AML-193 (cell line): ENCODE measurements around the gene SDS.
A peak's percentile ranks its signal among the peaks of the same experiment; 100 is the strongest.
"Not testable (repeated sequence)": the region's sequence is repeated elsewhere in the genome, so short reads cannot be mapped to it uniquely, and the experiment has no call there.

ENCODE experiments used
- DNase-seq, 2 experiments: peaks; one replicate each; lab custom pipeline; 2025; lab: John Stamatoyannopoulos, UW

The SDS gene

DNA sequence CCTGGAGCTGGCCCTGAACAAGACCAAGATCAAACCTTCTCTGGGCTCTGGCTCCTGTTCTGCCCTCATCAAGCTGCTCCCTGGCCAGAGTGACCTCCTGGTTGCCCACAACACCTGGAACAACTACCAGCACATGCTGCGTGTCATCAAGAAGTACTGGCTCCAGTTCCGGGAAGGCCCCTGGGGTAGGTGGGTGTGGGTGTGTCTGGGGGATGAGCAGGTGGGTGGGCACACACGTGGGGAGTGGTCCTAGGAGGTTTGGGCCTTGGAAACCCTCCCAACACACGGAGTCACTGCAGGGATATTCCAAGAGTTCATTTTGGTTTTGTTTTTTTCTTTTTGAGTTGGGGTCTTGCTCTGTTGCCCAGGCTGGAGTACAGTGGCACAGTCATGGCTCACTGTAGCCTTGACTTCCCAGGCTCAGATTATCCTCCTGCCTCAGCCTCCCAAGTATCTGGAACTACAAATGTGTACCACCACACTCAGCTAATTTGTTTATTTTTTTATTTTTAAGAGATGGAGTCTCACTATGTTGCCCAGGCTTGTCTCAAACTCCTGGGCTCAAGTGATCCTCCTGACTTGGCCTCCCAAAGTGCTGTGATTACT lies 28.8 kb downstream of the SDS start:
- DNase-seq, result no peak

GRCh38 chr12:113373969-113374368 lies 29.7 kb downstream of the SDS start:
- DNase-seq, result no peak

DNA sequence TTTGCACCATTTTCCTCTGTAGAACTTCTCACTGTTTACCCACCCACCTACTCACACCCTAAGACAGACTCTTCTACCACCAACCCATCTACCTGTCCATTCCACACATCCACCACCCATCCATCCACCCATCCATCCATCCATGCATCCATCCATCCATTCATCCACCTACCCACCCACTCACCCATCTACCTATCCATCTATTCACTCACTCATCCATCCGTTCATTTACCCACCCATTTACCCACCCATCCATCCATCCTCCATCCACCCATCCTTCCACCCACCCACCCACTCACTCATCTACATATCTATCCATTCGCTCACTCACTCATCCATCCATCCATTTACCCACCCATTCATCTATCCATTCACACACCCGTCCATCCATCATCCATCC lies 30.2 kb downstream of the SDS start:
- no peak for DNase-seq

DNA sequence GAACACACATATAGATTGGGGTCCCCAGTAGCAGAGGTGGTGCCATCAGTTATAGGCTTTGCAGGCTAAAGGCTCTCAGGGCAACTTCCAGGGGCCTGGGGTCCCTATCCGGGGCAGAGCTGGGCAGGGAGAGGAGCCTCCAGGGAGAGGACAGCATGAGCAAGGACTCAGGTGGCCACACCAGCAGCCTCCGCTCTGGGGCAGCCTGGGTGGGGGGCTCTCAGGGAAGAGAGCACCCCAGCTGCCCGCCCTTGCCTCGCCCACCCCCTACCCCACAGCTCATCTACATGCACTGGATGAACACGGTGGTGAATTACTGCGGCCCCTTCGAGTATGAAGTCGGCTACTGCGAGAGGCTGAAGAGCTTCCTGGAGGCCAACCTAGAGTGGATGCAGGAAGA lies 31.3 kb downstream of the SDS start:
- no peak for DNase-seq

DNA sequence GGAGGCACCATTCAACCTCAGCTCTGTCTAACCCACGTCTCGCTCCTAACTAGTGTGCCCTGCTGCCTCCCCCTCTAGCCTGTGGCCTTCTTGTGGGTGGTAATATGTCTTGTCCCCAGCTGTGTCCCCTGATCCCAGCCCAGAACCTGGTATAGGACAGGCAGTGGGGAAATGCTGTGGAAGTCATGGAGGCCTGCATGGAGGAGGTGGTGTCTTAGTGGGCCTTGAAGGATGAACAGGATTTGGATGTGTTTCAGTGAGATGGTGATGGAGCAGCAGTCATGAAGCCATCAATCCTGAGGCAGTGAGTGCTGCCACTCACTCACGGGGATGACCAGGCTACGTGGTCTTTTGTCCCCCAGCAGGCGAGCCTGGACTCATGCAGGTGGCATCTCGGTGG lies 31.9 kb downstream of the SDS start:
- DNase-seq, result no peak

GRCh38 chr12:113370923-113371682 lies 32.6 kb downstream of the SDS start:
- DNase-seq, result no peak

GRCh38 chr12:113369391-113369985 lies 34.2 kb downstream of the SDS start:
- no peak for DNase-seq

GRCh38 chr12:113368331-113368730 lies 35.4 kb downstream of the SDS start:
- DNase-seq, result no peak

DNA sequence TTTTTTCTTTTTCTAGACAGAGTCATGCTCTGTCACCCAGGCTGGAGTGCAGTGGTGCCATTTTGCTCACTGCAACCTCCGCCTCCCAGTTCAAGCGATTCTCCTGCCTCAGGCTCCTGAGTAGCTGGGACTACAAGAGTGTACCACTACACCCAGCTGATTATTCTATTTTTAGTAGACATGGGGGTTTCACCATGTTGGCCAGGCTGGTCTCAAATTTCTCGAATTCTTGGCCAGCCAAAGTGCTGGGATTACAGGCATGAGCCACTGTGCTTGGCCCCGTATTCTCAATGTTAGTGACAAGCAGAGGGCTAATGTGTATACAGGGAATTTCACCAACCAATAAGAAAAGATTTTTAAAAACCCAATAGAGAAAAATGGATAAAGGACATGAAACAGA lies 36.9 kb downstream of the SDS start:
- no peak for DNase-seq

GRCh38 chr12:113365639-113366395 lies 37.9 kb downstream of the SDS start:
- no peak for DNase-seq

DNA sequence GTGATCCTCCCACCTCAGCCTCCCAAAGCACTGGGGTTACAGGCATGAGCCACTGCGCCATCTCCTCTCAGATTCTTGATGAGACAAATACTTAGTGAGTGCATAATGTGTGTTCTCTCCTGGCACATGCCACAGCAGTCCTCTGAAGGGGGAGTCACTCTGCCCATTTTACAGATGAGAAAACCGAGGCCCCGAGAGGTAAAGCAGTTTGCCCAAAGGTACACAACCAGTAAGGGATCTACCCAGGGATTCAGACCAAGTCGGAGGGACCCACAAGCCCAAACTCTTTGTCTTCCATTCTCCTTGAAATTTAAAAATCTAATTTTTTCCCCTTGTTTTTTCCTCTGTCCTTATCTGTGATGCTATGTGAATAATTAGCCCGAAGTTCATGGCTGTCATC lies 39.0 kb downstream of the SDS start:
- DNase-seq, result no peak

GRCh38 chr12:113361574-113362370 lies 41.9 kb downstream of the SDS start:
- DNase-seq, result no peak

DNA sequence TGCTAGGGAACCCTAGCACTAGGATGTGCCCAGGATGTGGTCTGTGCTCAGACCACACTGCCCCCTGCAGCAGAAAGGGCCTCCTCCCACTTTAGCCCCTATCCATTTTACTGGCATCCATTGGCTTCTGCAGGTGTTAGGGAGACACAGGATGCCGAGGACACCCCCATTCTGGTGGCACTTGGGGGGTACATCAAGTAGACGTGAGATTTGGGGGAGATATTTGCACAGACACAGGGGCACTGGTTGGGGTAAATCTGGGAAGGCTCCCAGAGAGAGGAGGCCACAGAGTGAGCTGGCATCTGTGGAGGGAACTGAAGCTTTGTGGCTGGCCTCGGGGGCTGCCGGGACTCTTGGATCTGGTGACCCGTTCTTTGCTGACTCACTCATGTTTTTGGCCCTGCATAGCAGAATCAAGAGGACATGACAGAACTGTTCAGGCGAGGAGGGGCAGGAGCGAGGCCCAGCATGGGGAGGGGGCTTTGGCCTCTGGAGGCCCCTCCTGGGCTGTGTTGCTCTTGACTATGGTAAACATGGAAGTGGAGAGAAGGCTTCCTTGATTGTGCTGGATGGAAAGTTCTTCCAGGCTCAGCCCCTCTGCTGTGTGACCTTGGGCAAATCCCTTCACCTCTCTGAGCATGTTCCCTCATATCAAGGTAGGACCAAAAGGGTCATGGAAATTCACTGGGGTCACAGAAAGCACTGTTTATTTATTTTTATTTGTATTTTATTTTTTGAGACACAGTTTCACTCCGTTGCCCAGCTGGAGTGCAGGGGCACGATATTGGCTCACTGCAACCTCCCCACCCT lies 43.5 kb downstream of the SDS start:
- no peak for DNase-seq

DNA sequence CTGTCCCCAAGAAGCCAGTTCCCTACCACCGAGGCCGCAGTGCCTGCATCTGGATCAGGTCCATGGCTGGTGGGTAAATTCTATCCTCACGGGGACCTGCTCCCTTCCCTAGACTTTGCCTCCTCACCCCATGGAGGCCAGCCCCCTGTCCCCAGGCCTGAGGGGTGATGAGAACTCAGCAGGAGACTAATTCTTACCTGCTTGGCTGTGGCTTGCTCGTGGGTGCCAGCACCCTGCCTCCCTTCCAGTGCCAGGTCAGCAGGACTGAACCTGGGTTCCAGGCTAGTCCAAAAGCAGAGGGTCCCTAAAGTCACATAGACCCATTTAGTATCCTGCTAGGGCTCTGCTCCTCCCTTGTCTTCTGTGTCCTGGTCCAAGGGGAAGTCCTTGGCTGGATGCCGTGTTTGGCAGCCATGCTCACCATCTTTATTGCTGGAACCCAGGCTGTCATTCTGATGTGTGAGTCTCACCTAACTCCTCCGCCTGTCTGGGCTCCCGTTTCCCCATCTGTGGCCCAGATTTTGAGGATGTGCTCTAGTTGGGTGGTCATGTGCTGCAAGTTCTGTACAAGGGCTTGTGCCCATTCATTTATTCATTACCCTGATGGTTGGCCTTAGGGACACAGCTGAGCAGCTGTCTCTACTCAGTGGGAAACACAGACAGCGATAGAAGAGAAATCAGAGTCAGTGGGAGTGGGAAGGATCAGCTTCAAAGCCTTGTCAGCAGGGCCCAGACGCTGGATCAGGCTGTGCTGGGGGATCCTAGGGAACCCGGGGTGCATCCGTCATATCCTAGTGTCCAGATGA lies 44.4 kb downstream of the SDS start:
- no peak for DNase-seq

DNA sequence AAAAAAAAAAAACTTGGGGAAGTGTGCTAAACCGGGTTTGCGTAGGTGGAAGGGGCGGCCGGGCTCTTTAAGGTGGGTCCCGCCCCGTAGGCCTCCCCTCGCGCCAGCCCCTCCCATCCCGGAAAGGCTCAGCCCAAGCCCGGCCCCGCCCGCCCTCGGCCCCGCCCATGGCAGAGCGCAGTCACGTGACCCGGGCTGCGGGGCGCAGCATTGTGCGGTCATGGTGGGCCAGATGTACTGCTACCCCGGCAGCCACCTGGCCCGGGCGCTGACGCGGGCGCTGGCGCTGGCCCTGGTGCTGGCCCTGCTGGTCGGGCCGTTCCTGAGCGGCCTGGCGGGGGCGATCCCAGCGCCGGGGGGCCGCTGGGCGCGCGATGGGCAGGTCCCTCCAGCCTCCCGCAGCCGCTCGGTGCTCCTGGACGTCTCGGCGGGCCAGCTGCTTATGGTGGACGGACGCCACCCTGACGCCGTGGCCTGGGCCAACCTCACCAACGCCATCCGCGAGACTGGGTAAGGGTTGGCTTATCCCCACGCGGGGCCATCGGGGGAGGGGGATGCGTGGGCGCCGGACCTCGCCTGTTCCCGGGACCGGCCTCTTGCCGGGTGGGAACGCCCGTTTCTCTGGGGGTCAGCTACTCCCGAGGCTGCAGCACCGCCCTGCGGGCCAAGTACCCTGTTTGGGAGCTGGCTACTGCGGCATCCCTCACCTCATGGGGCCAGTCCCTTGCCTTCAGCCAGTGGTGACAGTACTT lies 45.1 kb downstream of the SDS start, which contains the start of gene PLBD2:
Gene PLBD2, plus strand, starts transcription at position 207 of the 752 bp plus-strand sequence. Its CDS starts 14 bp downstream, at position 221.
- peak; percentile 73 to 78 for DNase-seq

GRCh38 chr12:113354192-113354591 lies 49.5 kb downstream of the SDS start:
- DNase-seq, result not testable (repeated sequence)

- no peak for DNase-seq
Observed at GRCh38 chr12:113351089-113351488, 52.6 kb downstream of the SDS start.

GRCh38 chr12:113348849-113349536 lies 54.7 kb downstream of the SDS start:
- no peak for DNase-seq

- DNase-seq, result no peak
Observed at GRCh38 chr12:113347892-113348291, 55.8 kb downstream of the SDS start.
